WTC11 (cell line): ENCODE measurements around the gene ALDH3B1. TPM values are rescaled to one million over a fixed set of nuclear protein-coding genes. Genes with fewer than 3 reads are reported as not detected.

Source experiments
- ATAC-seq: fragments of 200-7000 bp; cut with Tn5 transposase; 2 replicates; pipeline ENCODE4 v1.10.0; 2021; ENCODE audit warnings: mild to moderate bottlenecking, moderate library complexity
- CTCF ChIA-PET: fragments of 300-600 bp; sonication (Branson Sonifier 250); formaldehyde crosslinking; loops from one replicate; lab custom pipeline; 2021; ENCODE audit warnings: antibody characterized with exemption; lab: Charles Lee
- POLR2A ChIA-PET: fragments of 350-600 bp; sonication (Branson Sonifier 250); formaldehyde crosslinking; loops from one replicate; lab custom pipeline; 2021; ENCODE audit warnings: antibody characterized with exemption; lab: Charles Lee
- DNase-seq: peaks from one replicate; pipeline ENCODE4 v3.0.0; 2021; ENCODE audit warnings: low spot score
- H3K27ac Mint-ChIP-seq: 2 replicates; pipeline ENCODE4 v1.8.0; 2021; ENCODE audit warnings: mixed read lengths
- H3K27me3 Mint-ChIP-seq: 2 replicates; pipeline ENCODE4 v1.8.0; 2021; ENCODE audit warnings: low read depth, mild to moderate bottlenecking, moderate library complexity, mixed read lengths
- H3K36me3 Mint-ChIP-seq: 2 replicates; pipeline ENCODE4 v1.8.0; 2021; ENCODE audit warnings: mixed read lengths
- H3K4me1 Mint-ChIP-seq: 2 replicates; pipeline ENCODE4 v1.8.0; 2022; ENCODE audit warnings: mixed read lengths
- H3K4me3 Mint-ChIP-seq: 2 replicates; pipeline ENCODE4 v1.8.0; 2021; ENCODE audit warnings: mild to moderate bottlenecking, moderate library complexity, mixed read lengths
- H3K9me3 Mint-ChIP-seq: 2 replicates; pipeline ENCODE4 v1.8.0; 2021; ENCODE audit warnings: mixed read lengths
- CDX4 ChIP-seq: fragments of 250-450 bp; sonication (Bioruptor Pico); IDR thresholded peaks from 2 replicates; pipeline ENCODE4 v1.9.0; 2021; ENCODE audit warnings: moderate library complexity, mild to moderate bottlenecking, inconsistent platforms, borderline replicate concordance
- E2F5 ChIP-seq: sonication (generic); formaldehyde crosslinking; IDR thresholded peaks from 2 replicates; pipeline ENCODE4 v1.8.1; 2022; ENCODE audit warnings: mild to moderate bottlenecking, moderate library complexity, missing genetic modification reagents
- ETV6 ChIP-seq: sonication (generic); formaldehyde crosslinking; IDR thresholded peaks from 2 replicates; pipeline ENCODE4 v1.8.1; 2022; ENCODE audit warnings: mild to moderate bottlenecking, missing genetic modification reagents
- FOXP1 ChIP-seq: sonication (generic); formaldehyde crosslinking; IDR thresholded peaks from 2 replicates; pipeline ENCODE4 v1.8.0; 2022; ENCODE audit warnings: missing genetic modification reagents, mild to moderate bottlenecking, moderate library complexity, borderline replicate concordance
- MYBL2 ChIP-seq: sonication (generic); formaldehyde crosslinking; IDR thresholded peaks from 2 replicates; pipeline ENCODE4 v1.8.1; 2023; ENCODE audit warnings: mild to moderate bottlenecking, moderate library complexity, missing genetic modification reagents
- NFYB ChIP-seq: sonication (generic); formaldehyde crosslinking; conservative IDR thresholded peaks from 2 replicates; pipeline ENCODE4 v1.8.0; 2022; ENCODE audit warnings: low read depth, missing genetic modification reagents
- OVOL2 ChIP-seq: fragments of 250-450 bp; sonication (Bioruptor Pico); IDR thresholded peaks from 2 replicates; pipeline ENCODE4 v1.9.0; 2021; ENCODE audit warnings: mild to moderate bottlenecking, borderline replicate concordance
- SP1 ChIP-seq: sonication (generic); formaldehyde crosslinking; conservative IDR thresholded peaks from 2 replicates; pipeline ENCODE4 v1.8.1; 2022; ENCODE audit warnings: missing genetic modification reagents
- TCF7 ChIP-seq: sonication (generic); formaldehyde crosslinking; IDR thresholded peaks from 2 replicates; pipeline ENCODE4 v1.8.0; 2022; ENCODE audit warnings: mild to moderate bottlenecking, low read depth, missing genetic modification reagents, moderate library complexity
- TP53 ChIP-seq: sonication (generic); formaldehyde crosslinking; IDR thresholded peaks from 2 replicates; pipeline ENCODE4 v1.8.1; 2023; ENCODE audit warnings: mild to moderate bottlenecking, missing genetic modification reagents
- ZMAT4 ChIP-seq: fragments of 250-450 bp; sonication (Bioruptor Pico); IDR thresholded peaks from 2 replicates; pipeline ENCODE4 v1.9.0; 2021; ENCODE audit warnings: mild to moderate bottlenecking
- ZNF232 ChIP-seq: sonication (generic); formaldehyde crosslinking; IDR thresholded peaks from 2 replicates; pipeline ENCODE4 v1.8.0; 2022; ENCODE audit warnings: mild to moderate bottlenecking, missing genetic modification reagents
- ZNF671 ChIP-seq: fragments of 250-450 bp; sonication (Bioruptor Pico); IDR thresholded peaks from 2 replicates; pipeline ENCODE4 v1.8.0; 2021; ENCODE audit warnings: mild to moderate bottlenecking
- ZSCAN18 ChIP-seq: fragments of 250-450 bp; sonication (Bioruptor Pico); IDR thresholded peaks from 2 replicates; pipeline ENCODE4 v2.1.2; 2022; ENCODE audit warnings: mild to moderate bottlenecking, moderate library complexity
- total RNA-seq: library from RNA; stranded (reverse); gene quantifications from 3 replicates; pipeline ENCODE4 v1.2.3, GENCODE V29; 2021
- TF ChIP-seq, protein P1 (sequence below): sonication (generic); formaldehyde crosslinking; IDR thresholded peaks from 2 replicates; pipeline ENCODE4 v1.8.1; 2023; ENCODE audit warnings: mild to moderate bottlenecking, missing genetic modification reagents, borderline replicate concordance
- TF ChIP-seq, protein P2 (sequence below): sonication (generic); formaldehyde crosslinking; IDR thresholded peaks from 2 replicates; pipeline ENCODE4 v1.8.0; 2022; ENCODE audit warnings: mild to moderate bottlenecking, missing genetic modification reagents
- TF ChIP-seq, protein P3 (sequence below): sonication (generic); formaldehyde crosslinking; IDR thresholded peaks from 2 replicates; pipeline ENCODE4 v1.8.1; 2023; ENCODE audit warnings: mild to moderate bottlenecking, missing genetic modification reagents, moderate library complexity

ALDH3B1 gene
- total RNA-seq, 1 experiment from 2014 or later: 0.46 TPM

DNA sequence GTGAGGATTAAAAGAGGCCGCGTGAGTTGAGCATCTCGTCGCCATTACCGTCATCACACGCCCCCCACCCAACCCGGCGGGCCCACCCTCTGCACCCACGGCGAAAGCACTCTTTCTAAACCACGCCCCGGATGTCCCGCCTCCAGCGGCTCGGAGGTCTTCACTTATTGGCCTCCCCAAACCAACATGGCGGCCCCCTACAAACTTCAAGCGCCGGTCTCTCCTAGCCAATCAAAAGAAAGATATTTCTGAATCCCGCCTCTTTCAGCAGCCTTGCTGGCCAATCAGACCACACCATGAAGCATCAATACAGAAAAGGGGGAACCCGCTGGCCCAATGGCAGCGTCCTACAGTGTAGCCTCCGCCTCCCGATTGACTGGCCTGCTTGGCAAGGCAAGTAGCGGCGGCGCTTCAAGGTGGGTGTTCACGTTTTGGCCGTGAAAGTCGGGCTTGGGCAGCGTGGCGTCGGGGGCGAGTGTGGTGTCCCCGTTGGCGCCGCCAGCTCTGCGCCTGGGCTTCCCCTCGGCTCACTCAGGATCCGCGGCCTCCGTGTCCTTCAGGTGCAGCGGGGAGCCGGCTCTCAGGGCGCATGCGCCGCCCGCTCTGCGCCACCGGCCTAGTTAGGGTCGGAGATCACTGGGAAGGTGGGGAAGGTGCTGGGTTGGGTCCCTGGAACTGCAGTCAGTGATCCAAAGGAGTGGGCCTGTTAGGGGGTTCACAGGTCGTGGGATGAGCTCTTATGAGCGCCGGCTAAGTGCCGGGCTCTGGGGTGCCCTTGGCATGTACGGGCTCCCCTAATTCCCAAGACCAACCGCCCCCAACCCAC is 20.4 kb downstream of the ALDH3B1 start, which contains the start of gene NDUFS8:
NDUFS8 (plus strand) TSS at position 364 of the 826 bp plus-strand sequence. CDS start 1,471 bp downstream, outside the sequence.
- TF ChIP-seq NFYB (CRISPR knock-in tag) (peak; percentile 76), ZSCAN18 (CRISPR knock-in tag) (no peak), SP1 (peak; percentile 47; the same call in 1 of the 2 replicates), MYBL2 (CRISPR knock-in tag) (peak; percentile 16; the same call in 1 of the 2 replicates), FOXP1 (CRISPR knock-in tag) (peak; percentile 78), CDX4 (CRISPR knock-in tag) (no peak), E2F5 (CRISPR knock-in tag) (0 out of 2 replicates have a peak, but pooled peaks have one; percentile 27), ETV6 (CRISPR knock-in tag) (0 out of 2 replicates have a peak, but pooled peaks have one; percentile 42), OVOL2 (CRISPR knock-in tag) (no peak)
- TF ChIP-seq, protein P1, sequence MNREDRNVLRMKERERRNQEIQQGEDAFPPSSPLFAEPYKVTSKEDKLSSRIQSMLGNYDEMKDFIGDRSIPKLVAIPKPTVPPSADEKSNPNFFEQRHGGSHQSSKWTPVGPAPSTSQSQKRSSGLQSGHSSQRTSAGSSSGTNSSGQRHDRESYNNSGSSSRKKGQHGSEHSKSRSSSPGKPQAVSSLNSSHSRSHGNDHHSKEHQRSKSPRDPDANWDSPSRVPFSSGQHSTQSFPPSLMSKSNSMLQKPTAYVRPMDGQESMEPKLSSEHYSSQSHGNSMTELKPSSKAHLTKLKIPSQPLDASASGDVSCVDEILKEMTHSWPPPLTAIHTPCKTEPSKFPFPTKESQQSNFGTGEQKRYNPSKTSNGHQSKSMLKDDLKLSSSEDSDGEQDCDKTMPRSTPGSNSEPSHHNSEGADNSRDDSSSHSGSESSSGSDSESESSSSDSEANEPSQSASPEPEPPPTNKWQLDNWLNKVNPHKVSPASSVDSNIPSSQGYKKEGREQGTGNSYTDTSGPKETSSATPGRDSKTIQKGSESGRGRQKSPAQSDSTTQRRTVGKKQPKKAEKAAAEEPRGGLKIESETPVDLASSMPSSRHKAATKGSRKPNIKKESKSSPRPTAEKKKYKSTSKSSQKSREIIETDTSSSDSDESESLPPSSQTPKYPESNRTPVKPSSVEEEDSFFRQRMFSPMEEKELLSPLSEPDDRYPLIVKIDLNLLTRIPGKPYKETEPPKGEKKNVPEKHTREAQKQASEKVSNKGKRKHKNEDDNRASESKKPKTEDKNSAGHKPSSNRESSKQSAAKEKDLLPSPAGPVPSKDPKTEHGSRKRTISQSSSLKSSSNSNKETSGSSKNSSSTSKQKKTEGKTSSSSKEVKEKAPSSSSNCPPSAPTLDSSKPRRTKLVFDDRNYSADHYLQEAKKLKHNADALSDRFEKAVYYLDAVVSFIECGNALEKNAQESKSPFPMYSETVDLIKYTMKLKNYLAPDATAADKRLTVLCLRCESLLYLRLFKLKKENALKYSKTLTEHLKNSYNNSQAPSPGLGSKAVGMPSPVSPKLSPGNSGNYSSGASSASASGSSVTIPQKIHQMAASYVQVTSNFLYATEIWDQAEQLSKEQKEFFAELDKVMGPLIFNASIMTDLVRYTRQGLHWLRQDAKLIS: no peak
- TF ChIP-seq, protein P2, sequence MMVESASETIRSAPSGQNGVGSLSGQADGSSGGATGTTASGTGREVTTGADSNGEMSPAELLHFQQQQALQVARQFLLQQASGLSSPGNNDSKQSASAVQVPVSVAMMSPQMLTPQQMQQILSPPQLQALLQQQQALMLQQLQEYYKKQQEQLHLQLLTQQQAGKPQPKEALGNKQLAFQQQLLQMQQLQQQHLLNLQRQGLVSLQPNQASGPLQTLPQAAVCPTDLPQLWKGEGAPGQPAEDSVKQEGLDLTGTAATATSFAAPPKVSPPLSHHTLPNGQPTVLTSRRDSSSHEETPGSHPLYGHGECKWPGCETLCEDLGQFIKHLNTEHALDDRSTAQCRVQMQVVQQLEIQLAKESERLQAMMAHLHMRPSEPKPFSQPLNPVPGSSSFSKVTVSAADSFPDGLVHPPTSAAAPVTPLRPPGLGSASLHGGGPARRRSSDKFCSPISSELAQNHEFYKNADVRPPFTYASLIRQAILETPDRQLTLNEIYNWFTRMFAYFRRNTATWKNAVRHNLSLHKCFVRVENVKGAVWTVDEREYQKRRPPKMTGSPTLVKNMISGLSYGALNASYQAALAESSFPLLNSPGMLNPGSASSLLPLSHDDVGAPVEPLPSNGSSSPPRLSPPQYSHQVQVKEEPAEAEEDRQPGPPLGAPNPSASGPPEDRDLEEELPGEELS (CRISPR knock-in tag): peak; percentile 45
- DNase-seq: peak; percentile 96
- no peaks in the 10 kb centered on the region for H3K9me3 Mint-ChIP-seq
- peak within 1 kb of the TSS; percentile 96 for H3K27ac Mint-ChIP-seq
- ChIA-PET POLR2A (no interaction called here), CTCF (interaction anchor here (0.6 to 1.2 kb wide), 3 partner anchors 10 to 95 kb away, joined by 3 to 5 read pairs (median 4); no protein-coding TSS in a partner anchor)
- H3K27me3 Mint-ChIP-seq: no peaks in the 10 kb centered on the region
- peak; percentile 95 for ATAC-seq
- H3K36me3 Mint-ChIP-seq: peaks cover 9% of the 10 kb centered on the region
- H3K4me3 Mint-ChIP-seq: peak within 1 kb of the TSS; percentile 96
- peaks cover 19% of the 10 kb centered on the region for H3K4me1 Mint-ChIP-seq

DNA sequence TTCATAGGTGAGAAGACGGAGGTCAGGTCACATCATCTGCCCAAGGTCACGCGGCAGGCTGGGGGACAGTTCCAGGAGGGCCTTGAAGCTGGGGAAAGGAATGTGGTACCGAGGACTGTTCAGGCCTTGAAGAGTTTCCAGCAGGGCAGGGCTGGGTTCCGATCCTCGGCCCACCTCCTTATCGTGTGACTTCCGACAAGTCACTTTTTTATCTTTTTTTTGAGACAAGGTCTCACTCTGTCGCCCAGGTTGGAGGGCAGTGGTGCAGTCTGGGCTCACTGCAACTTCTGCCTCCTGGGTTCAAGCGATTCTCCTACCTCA is 21.0 kb downstream of the ALDH3B1 start:
- no peak for DNase-seq
- Mint-ChIP-seq H3K27ac (no peak overlapping the region), H3K36me3 (peaks cover 9% of the 10 kb centered on the region), H3K27me3 (no peaks in the 10 kb centered on the region), H3K4me3 (peak overlapping the region; percentile 96), H3K9me3 (no peaks in the 10 kb centered on the region), H3K4me1 (peaks cover 19% of the 10 kb centered on the region)
- ChIA-PET POLR2A (no interaction called here), CTCF (no interaction called here)
- no peak for ATAC-seq
- TF ChIP-seq ZNF671 (CRISPR knock-in tag) (no peak), TP53 (no peak), MYBL2 (CRISPR knock-in tag) (peak; percentile 13; the same call in 1 of the 2 replicates), TCF7 (CRISPR knock-in tag) (no peak), ZMAT4 (CRISPR knock-in tag) (no peak), ZNF232 (CRISPR knock-in tag) (no peak)
- TF ChIP-seq, protein P3, sequence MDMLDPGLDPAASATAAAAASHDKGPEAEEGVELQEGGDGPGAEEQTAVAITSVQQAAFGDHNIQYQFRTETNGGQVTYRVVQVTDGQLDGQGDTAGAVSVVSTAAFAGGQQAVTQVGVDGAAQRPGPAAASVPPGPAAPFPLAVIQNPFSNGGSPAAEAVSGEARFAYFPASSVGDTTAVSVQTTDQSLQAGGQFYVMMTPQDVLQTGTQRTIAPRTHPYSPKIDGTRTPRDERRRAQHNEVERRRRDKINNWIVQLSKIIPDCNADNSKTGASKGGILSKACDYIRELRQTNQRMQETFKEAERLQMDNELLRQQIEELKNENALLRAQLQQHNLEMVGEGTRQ: no peak
